Non-pigmented ciliary epithelial cell (primary cell): Measurements from ENCODE around the gene MGAT4A.
"Not testable (repeated sequence)": the region's sequence is repeated elsewhere in the genome, so short reads cannot be mapped to it uniquely, and the experiment has no call there.

Experiments used
- DNase-seq: peaks from one replicate; pipeline ENCODE4 v3.0.0-alpha.2; 2010; ENCODE audit warnings: low read depth

Gene MGAT4A

DNA sequence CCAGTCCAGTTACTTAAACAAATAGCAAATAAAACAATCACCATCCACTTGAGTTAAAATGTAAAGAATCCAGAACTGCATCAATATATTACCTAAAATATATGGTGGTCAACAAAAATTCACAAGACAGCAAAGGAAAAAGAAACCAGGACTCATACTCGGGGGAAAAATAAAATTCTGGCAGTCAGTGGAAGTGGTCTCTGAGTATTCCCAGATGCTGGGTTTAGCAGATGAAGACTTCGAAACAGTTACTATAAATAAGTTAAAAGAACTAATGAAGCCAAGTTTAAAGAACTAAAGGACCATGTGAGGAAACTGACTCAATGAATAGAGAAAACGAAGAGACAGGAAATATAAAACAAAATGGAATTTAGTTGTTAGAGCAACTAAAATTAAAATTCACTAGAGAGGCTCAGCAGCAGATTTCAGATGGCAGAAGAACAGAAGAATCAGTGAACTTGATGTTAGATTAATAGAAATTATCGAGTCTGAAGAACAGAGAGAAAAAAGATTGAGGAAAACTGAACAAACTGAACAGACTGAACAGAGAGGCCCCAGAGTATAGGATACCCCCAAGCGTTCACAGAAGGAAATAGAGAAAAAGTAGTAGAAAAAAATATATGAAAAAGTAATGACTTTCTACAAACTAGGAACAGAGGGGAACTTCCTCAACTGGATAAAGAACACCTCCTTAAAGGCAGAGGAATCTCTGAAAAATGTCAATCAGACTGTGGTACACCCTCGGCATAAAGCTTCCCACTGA lies 27.9 kb downstream of the MGAT4A start:
- no peak for DNase-seq

DNA sequence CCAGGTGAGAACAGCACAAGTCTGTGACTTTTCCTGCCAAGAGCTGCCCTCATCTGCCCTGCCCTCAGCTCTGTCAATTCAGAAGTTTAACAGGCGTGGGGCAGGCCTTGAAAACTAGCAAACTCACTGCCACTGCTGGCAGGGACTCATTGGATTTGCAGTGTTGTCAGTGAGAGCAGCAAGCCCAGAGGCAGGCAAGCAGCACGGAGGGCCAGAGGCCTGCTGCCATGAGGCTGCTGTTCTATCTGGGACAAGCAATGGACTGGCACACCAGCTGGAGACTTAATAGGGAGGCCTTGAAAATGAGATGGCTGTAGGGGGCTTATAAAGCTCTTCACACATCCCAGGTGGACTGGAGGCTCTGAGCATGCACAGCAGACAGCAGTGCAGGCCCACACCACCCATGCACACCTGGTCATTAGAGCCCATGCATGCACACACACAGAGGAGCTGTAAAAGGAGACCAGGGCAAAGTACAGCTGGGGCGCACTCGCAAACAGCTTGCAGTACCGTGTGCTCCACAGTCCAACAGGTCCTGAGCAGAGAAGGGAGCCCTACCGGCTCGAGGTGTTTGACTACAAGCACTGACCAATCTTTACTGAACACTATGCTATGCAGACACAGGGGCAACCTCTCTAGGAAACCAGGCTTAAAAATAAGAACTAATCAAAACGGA lies 28.7 kb downstream of the MGAT4A start:
- DNase-seq, result no peak

DNA sequence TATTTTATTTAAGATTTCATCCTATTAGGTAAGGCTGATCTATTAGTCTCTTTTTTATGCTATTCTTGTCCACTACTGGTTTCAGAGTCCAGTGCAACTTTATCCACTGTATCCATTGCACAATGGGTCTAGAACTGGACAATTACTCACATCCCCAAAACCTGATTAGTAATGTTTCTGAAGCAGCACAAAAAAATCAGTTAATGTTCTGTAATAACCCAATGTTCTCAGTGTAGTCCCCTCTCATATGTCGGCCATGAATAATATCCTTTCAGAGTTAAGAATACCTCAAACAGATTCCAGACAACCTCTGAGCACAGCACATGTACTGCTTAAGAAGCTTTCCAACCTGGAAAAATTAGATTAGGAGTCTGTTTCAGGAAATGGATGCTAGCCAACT lies 29.7 kb downstream of the MGAT4A start:
- DNase-seq, result no peak

GRCh38 chr2:98698896-98699295 lies 32.0 kb downstream of the MGAT4A start:
- no peak for DNase-seq

- no peak for DNase-seq
Observed at GRCh38 chr2:98697651-98698337, 33.1 kb downstream of the MGAT4A start.

- DNase-seq, result no peak
Observed at GRCh38 chr2:98696200-98696599, 34.7 kb downstream of the MGAT4A start.

GRCh38 chr2:98695255-98695654 lies 35.7 kb downstream of the MGAT4A start:
- DNase-seq, result no peak

DNA sequence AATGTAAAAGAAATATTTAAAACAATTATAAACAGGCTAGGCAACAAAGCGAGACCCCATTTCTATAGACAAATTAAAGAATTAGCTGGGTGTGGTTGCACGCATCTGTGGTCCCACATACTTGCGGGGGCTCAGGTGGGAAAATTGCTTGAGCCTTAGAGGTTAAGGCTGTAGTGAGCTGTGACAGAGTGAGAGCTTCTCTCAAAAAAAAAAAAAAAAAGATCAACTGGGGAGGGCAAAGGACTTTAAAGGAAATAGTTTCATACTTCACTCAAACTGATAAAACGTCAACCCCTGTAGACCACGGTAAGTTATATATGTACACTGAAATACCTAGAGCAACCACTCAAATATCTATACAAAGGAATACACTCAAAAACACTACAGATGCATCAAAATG lies 37.5 kb downstream of the MGAT4A start:
- DNase-seq, result no peak

GRCh38 chr2:98692090-98693054 lies 38.6 kb downstream of the MGAT4A start:
- DNase-seq, result no peak

GRCh38 chr2:98691303-98691702 lies 39.6 kb downstream of the MGAT4A start:
- no peak for DNase-seq

DNA sequence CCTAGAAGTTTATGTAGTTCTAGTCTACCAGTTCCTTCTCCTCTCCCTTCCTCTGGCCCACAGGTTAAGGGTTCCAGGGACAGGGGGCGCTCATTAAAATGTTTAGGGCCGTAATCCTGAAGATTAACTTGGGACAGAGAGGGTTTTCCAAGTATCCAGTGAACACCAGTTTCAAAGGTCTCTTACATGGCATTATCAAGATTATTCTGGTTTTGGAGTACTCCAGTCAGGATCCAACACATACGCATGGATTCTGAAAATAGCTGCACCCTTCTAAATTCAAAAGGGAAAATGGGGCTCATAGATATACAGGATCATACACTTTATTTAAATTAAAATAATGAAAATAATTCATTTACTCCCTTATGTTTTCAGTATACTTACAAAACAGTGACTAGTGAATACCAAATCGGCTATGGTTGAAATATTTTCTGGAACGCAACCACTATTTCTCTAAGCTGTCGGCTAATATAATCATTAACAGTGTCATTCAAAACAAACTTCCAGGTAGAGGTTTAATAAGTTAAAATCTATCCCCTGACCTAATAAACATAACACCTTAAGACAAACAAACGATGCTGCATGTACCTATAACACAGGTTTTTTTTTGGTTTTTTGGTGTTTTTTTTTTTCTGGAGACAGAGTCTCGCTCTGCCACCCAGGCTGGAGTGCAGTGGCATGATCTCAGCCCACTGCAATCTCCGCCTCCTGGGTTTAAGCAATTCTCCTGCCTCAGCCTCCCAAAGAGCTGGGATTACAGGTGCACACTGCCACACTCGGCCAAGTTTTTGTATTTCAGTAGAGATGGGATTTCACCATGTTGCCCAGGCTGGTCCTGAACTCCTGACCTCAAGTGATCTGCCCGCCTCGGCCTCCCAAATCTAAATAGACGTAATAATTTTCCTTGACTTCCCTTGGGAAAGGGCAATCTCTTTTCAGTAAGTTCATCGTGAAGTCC lies 44.7 kb downstream of the MGAT4A start:
- DNase-seq, result no peak

GRCh38 chr2:98683728-98684127 lies 47.2 kb downstream of the MGAT4A start:
- DNase-seq, result no peak

DNA sequence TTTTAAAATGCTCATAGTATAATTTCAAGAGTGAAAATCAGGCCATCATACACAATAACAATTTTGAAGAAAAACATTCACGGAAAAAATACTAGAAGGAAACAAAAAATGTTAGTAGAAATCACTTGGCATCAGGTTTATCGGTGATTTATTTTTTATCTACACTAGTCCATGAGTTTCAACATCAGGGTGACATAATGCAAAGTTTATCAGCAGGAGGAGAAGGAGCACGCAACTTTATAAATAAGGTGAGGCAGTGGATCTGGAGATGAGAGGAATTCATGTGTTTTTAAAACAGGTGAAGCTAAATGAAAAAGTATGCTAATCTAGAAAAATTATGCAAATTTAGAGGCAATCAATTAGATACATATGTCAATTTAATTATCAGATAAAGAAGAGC lies 54.2 kb downstream of the MGAT4A start:
- DNase-seq, result no peak

DNA sequence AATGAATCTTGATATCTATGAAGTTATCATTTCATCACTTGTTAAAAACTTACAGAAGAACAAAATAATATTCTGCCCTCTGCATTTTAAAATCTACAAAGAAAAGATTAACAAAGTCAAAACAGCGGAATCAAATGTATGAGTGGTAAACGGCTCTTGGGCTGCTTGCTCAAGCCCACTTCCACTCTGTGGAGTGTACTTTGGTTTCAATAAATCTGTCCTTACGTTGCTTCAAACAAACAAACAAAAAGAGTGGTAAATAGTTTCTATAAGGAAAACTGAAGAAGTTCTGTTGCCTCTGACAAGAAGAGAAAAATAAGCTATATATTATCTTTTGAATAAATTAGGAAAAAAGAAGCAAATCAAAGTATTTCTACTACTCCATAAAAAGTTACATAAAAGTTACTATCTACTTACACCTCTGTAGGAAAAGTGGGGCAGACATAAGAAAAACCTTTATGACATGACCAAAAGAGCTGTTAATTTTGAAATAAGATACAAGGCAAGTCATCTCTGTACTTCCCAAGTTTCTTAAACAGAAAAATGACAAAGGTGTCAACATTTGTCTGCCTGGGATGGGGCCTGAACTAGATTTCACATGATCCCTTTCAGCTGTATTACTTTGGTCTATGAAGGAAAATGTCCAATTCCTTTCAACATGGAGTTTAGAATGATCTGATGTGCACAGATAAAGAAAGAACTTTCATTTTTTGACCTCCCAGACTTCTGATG lies 56.5 kb downstream of the MGAT4A start:
- no peak for DNase-seq

GRCh38 chr2:98669675-98670074 lies 61.3 kb downstream of the MGAT4A start:
- DNase-seq, result peak; percentile 4

- DNase-seq, result no peak
Observed at GRCh38 chr2:98665677-98666076, 65.3 kb downstream of the MGAT4A start.

DNA sequence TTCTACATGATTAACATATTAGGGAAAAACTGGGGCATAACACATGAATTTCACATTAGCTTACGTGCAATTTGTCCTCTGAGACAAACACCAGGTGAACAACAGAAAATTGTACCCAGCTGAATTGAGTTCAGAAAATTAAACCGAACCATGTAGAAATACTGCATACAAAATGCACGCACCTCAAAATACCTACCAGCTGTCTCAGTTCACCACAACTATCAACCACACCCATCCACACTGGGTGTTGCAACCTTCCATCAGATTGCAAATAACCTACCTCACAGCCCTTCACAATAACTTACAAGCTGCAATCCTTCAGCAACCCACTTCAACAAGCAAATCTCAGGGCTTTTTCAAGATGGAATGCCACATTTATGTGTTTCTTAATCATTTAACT lies 66.6 kb downstream of the MGAT4A start:
- no peak for DNase-seq

DNA sequence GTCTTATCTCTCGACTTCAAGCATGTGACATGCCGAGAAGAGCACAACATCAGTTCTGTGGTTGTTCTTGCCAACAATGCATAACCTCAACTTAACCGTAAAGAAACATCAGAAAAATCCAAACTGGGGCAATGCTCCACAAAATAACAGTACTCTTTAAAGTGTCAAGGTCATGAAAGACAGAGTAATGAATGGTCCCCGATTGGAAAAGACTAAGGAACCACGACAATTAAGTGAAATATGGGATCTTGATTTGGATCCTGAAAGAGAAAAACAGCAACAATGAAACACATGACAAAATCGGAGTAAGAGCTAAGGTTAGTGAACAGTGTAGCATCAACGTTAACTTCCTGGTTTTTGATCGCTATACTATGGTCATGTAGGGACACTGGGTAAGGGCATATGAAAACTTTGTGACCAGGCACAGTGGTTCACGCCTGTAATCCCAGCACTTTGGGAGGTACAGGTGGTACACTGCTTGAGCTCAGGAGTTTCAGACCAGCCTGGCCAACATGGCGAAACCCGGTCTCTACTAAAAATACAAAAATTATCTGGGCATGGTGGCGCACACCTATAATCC lies 67.3 kb downstream of the MGAT4A start:
- DNase-seq, result no peak

- DNase-seq, result not testable (repeated sequence)
Observed at GRCh38 chr2:98659491-98659840, 71.5 kb downstream of the MGAT4A start.
